HCT116 (cell line): ENCODE results near the gene TMCO4. TPM values are rescaled to one million over a fixed set of nuclear protein-coding genes. Genes with fewer than 3 reads are reported as not detected.

Experiments
- ATAC-seq: fragments of 200-7000 bp; cut with Tn5 transposase; 2 replicates; pipeline ENCODE4 v1.9.1; 2020; ENCODE audit warnings: mild to moderate bottlenecking, moderate library complexity
- BruUV-seq: library from RNA; stranded (reverse); fragments of 400-500 nt; replicated peaks from 2 replicates; lab custom pipeline; 2021; lab: Mats Ljungman, UMichigan
- CTCF ChIA-PET: fragments of 300-600 bp; sonication (Branson Sonifier 250); formaldehyde crosslinking; loops from one replicate; lab custom pipeline; 2021; ENCODE audit warnings: antibody characterized with exemption; lab: Charles Lee
- POLR2A ChIA-PET: fragments of 300-600, 350-600 bp; sonication (Branson Sonifier 250); formaldehyde crosslinking; loops from one replicate; lab custom pipeline; 2021; ENCODE audit warnings: antibody characterized with exemption; lab: Charles Lee
- RAD21 ChIA-PET, 2 experiments: fragments of 300-600 bp; sonication (Branson Sonifier 250); formaldehyde crosslinking; loops; one replicate each; lab custom pipeline; 2023; ENCODE audit warnings: low total read pairs in 2 of 2; ENCODE audit not compliant: uncharacterized antibody in 2 of 2, unreplicated experiment in 2 of 2, low non-redundant PET in 1 of 2; lab: Charles Lee
- DNase-seq: peaks from one replicate; pipeline ENCODE4 v3.0.0-alpha.2; 2010; ENCODE audit warnings: low read depth, low spot score
- H2AFZ ChIP-seq: fragments of 200-600 bp; shearing (Covaris generic), sonication (generic); 2 replicates; pipeline ENCODE4 v1.6.1; 2017; ENCODE audit warnings: low read depth, mixed run types, mixed read lengths, antibody characterized with exemption, low read length; ENCODE audit not compliant: poor library complexity, severe bottlenecking
- H3K27ac ChIP-seq: 2 replicates; pipeline ENCODE4 v1.5.1; 2012; ENCODE audit warnings: low read depth, low read length
- H3K27me3 ChIP-seq: fragments of 200-600 bp; sonication (generic); 2 replicates; pipeline ENCODE4 v1.6.1; 2016; ENCODE audit warnings: mixed run types, low read length, mixed read lengths; ENCODE audit not compliant: insufficient read depth
- H3K36me3 ChIP-seq, 2 experiments: fragments of 200-500 bp in 1 of 2; fragments of 200-600 bp in 1 of 2; sonication (Bioruptor generic) in 1 of 2; sonication (generic) in 1 of 2; 2 replicates each; pipeline versions ENCODE4 v1.5.1 to v1.6.1; 2014 to 2016; ENCODE audit warnings: low read length in 2 of 2, inconsistent platforms in 1 of 2, mixed read lengths in 1 of 2, mixed run types in 1 of 2; ENCODE audit not compliant: insufficient read depth in 2 of 2, control insufficient read depth in 1 of 2
- H3K4me1 ChIP-seq, 2 experiments: fragments of 200-600 bp in 1 of 2; sonication (generic) in 1 of 2; 2 replicates each; pipeline versions ENCODE4 v1.5.1 to v1.6.1; 2012 to 2017; ENCODE audit warnings: low read length in 2 of 2, inconsistent platforms in 1 of 2, mild to moderate bottlenecking in 1 of 2, mixed read lengths in 1 of 2, mixed run types in 1 of 2, moderate library complexity in 1 of 2; ENCODE audit not compliant: insufficient read depth in 2 of 2, control insufficient read depth in 1 of 2
- H3K4me2 ChIP-seq: fragments of 200-600 bp; sonication (generic); 2 replicates; pipeline ENCODE4 v1.6.1; 2017; ENCODE audit warnings: mixed run types, low read length, mixed read lengths
- H3K4me3 ChIP-seq, 2 experiments: fragments of 200-600 bp in 1 of 2; sonication (generic) in 1 of 2; replicated peaks in 1 of 2; 2 replicates each; pipeline ENCODE4 v1.5.1; 2011 to 2016; ENCODE audit warnings: low read length in 2 of 2, control low read depth in 1 of 2, low read depth in 1 of 2, mild to moderate bottlenecking in 1 of 2, mixed read lengths in 1 of 2, mixed run types in 1 of 2
- H3K79me2 ChIP-seq: fragments of 200-600 bp; sonication (generic); 2 replicates; pipeline ENCODE4 v1.6.1; 2017; ENCODE audit warnings: mild to moderate bottlenecking, mixed run types, low read length, moderate library complexity, mixed read lengths; ENCODE audit not compliant: insufficient read depth
- H3K9ac ChIP-seq: fragments of 200-600 bp; sonication (generic); 2 replicates; pipeline ENCODE4 v1.6.1; 2016; ENCODE audit warnings: low read length, mixed read lengths
- H3K9me2 ChIP-seq: fragments of 200-600 bp; sonication (generic), shearing (Covaris generic); 2 replicates; pipeline ENCODE4 v1.6.1; 2017; ENCODE audit warnings: mixed run types, mild to moderate bottlenecking, moderate library complexity; ENCODE audit not compliant: insufficient read depth
- H3K9me3 ChIP-seq, 2 experiments: fragments of 200-500 bp in 1 of 2; fragments of 200-600 bp in 1 of 2; sonication (Bioruptor generic) in 1 of 2; sonication (generic) in 1 of 2; 2 replicates each; pipeline ENCODE4 v1.6.1; 2014 to 2017; ENCODE audit warnings: low read length in 2 of 2, mixed read lengths in 2 of 2, inconsistent platforms in 1 of 2, low read depth in 1 of 2, mild to moderate bottlenecking in 1 of 2, mixed run types in 1 of 2, moderate library complexity in 1 of 2; ENCODE audit not compliant: control insufficient read depth in 1 of 2, insufficient read depth in 1 of 2
- H4K20me1 ChIP-seq: fragments of 200-600 bp; sonication (generic), shearing (Covaris generic); 2 replicates; pipeline ENCODE4 v1.6.1; 2017; ENCODE audit warnings: mixed run types, mild to moderate bottlenecking, moderate library complexity; ENCODE audit not compliant: insufficient read depth
- CBX3 ChIP-seq: IDR thresholded peaks from 2 replicates; pipeline ENCODE4 v1.6.1; 2012; ENCODE audit warnings: low read depth
- CEBPB ChIP-seq: IDR thresholded peaks from 2 replicates; pipeline ENCODE4 v1.6.1; 2012; ENCODE audit warnings: low read depth
- EGR1 ChIP-seq: IDR thresholded peaks from 2 replicates; pipeline ENCODE4 v1.6.1; 2012; ENCODE audit warnings: low read depth
- ELF1 ChIP-seq: IDR thresholded peaks from 2 replicates; pipeline ENCODE4 v1.6.1; 2012; ENCODE audit warnings: low read depth, borderline replicate concordance
- EZH2 ChIP-seq: fragments of 200-600 bp; sonication (generic); IDR thresholded peaks from 2 replicates; pipeline ENCODE4 v1.6.1; 2017; ENCODE audit warnings: antibody characterized with exemption, mixed run types
- FOSL1 ChIP-seq: IDR thresholded peaks from 2 replicates; pipeline ENCODE4 v1.6.1; 2012; ENCODE audit warnings: low read depth
- POLR2A ChIP-seq: IDR thresholded peaks from 2 replicates; pipeline ENCODE4 v1.7.0; 2011; ENCODE audit warnings: borderline replicate concordance; ENCODE audit not compliant: insufficient read depth, insufficient read length; ENCODE audit errors: extremely low read depth
- POLR2AphosphoS5 ChIP-seq: IDR thresholded peaks from 2 replicates; pipeline ENCODE4 v1.6.1; 2011; ENCODE audit warnings: mild to moderate bottlenecking, low read depth, low read length, moderate library complexity
- SIN3A ChIP-seq: IDR thresholded peaks from 2 replicates; pipeline ENCODE4 v1.6.1; 2012; ENCODE audit warnings: low read depth
- SP1 ChIP-seq: IDR thresholded peaks from 2 replicates; pipeline ENCODE4 v1.6.1; 2012; ENCODE audit warnings: low read depth
- TCF7L2 ChIP-seq: IDR thresholded peaks from 2 replicates; pipeline ENCODE4 v1.7.0; 2011; ENCODE audit warnings: borderline replicate concordance, inconsistent platforms; ENCODE audit not compliant: insufficient read depth, insufficient read length; ENCODE audit errors: extremely low read depth
- ZNF274 ChIP-seq: fragments of 200-500 bp; sonication (Bioruptor generic); IDR thresholded peaks from 2 replicates; pipeline ENCODE4 v1.6.1; 2014; ENCODE audit warnings: mild to moderate bottlenecking, low read depth, low read length, inconsistent platforms
- intact Hi-C: fragments of 100-400 bp; cut with micrococcal nuclease; formaldehyde crosslinking; loops from 2 replicates; pipeline ENCODE4 v1.10.0; 2022
- total RNA-seq: library from RNA; stranded (reverse); gene quantifications from one replicate; pipeline ENCODE4 v1.2.1, GENCODE V29; 2021; ENCODE audit not compliant: unreplicated experiment
- TF ChIP-seq, protein P1 (sequence below): IDR thresholded peaks from 2 replicates; pipeline ENCODE4 v1.6.1; 2012; ENCODE audit warnings: low read depth
- TF ChIP-seq, protein P2 (sequence below): IDR thresholded peaks from 2 replicates; pipeline ENCODE4 v1.6.1; 2012
- TF ChIP-seq, protein P3 (sequence below): IDR thresholded peaks from 2 replicates; pipeline ENCODE4 v1.6.1; 2011; ENCODE audit warnings: mild to moderate bottlenecking, low read length, moderate library complexity; ENCODE audit not compliant: insufficient replicate concordance; ENCODE audit errors: extremely low read depth
- TF ChIP-seq, protein P4 (sequence below), 3 experiments: fragments of 200-600 bp in 1 of 3; sonication (generic) in 1 of 3; IDR thresholded peaks in 2 of 3; conservative IDR thresholded peaks in 1 of 3; 2 replicates each; pipeline ENCODE4 v1.5.1; 2012 to 2017; ENCODE audit warnings: low read depth in 2 of 3, low read length in 2 of 3, antibody characterized with exemption in 1 of 3, borderline replicate concordance in 1 of 3, control low read depth in 1 of 3, mild to moderate bottlenecking in 1 of 3, mixed read lengths in 1 of 3, mixed run types in 1 of 3, moderate library complexity in 1 of 3; ENCODE audit not compliant: insufficient read depth in 1 of 3

The TMCO4 gene
- total RNA-seq, 1 experiment from 2014 or later: 12.7 TPM

DNA sequence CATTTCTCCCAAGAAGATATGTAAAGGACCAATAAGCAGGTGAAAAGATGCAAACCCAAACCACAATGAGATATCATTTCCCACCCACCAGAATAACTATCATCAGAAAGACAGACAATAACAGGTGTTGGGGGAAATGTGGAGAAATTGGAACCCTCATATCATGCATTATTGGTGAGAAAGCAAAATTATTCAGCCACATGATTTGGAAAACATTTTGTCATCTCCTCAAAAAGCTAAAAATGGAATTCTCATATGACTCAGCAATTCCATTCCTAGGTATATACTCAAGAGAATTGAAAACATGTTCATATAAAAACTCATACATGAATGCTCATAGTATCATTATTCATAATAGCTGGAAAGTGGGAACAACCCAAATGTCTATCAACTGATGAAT, 40.5 kb upstream of the TMCO4 start:
- no peak for DNase-seq
- H3K4me1 ChIP-seq: peaks cover 0 to 3% of the 10 kb centered on the region in 2 experiments; a peak in 1 of 4 replicates
- H3K4me3 ChIP-seq: no peak overlapping the region
- no peak overlapping the region for H3K9ac ChIP-seq
- H3K27ac ChIP-seq: no peak overlapping the region
- no peaks in the 10 kb centered on the region for H3K9me2 ChIP-seq
- intact Hi-C loops: no loop called here
- ATAC-seq: no peak
- no TSS peak for BruUV-seq
- H3K4me2 ChIP-seq: no peak overlapping the region
- no peaks in the 10 kb centered on the region for H4K20me1 ChIP-seq
- peak overlapping the region; percentile 30 for H2AFZ ChIP-seq
- H3K27me3 ChIP-seq: no peaks in the 10 kb centered on the region
- H3K79me2 ChIP-seq: no peaks in the 10 kb centered on the region
- RAD21 ChIA-PET: no interaction called here
- TF ChIP-seq CEBPB (no peak), EGR1 (no peak), ELF1 (no peak), POLR2A (no peak), EZH2 (no peak), SP1 (no peak), SIN3A (no peak), ZNF274 (no peak), FOSL1 (no peak), TCF7L2 (no peak), POLR2AphosphoS5 (no peak), CBX3 (no peak)
- TF ChIP-seq, protein P1, sequence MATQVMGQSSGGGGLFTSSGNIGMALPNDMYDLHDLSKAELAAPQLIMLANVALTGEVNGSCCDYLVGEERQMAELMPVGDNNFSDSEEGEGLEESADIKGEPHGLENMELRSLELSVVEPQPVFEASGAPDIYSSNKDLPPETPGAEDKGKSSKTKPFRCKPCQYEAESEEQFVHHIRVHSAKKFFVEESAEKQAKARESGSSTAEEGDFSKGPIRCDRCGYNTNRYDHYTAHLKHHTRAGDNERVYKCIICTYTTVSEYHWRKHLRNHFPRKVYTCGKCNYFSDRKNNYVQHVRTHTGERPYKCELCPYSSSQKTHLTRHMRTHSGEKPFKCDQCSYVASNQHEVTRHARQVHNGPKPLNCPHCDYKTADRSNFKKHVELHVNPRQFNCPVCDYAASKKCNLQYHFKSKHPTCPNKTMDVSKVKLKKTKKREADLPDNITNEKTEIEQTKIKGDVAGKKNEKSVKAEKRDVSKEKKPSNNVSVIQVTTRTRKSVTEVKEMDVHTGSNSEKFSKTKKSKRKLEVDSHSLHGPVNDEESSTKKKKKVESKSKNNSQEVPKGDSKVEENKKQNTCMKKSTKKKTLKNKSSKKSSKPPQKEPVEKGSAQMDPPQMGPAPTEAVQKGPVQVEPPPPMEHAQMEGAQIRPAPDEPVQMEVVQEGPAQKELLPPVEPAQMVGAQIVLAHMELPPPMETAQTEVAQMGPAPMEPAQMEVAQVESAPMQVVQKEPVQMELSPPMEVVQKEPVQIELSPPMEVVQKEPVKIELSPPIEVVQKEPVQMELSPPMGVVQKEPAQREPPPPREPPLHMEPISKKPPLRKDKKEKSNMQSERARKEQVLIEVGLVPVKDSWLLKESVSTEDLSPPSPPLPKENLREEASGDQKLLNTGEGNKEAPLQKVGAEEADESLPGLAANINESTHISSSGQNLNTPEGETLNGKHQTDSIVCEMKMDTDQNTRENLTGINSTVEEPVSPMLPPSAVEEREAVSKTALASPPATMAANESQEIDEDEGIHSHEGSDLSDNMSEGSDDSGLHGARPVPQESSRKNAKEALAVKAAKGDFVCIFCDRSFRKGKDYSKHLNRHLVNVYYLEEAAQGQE: no peak
- TF ChIP-seq, protein P2, sequence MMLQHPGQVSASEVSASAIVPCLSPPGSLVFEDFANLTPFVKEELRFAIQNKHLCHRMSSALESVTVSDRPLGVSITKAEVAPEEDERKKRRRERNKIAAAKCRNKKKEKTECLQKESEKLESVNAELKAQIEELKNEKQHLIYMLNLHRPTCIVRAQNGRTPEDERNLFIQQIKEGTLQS: no peak
- TF ChIP-seq, protein P3, sequence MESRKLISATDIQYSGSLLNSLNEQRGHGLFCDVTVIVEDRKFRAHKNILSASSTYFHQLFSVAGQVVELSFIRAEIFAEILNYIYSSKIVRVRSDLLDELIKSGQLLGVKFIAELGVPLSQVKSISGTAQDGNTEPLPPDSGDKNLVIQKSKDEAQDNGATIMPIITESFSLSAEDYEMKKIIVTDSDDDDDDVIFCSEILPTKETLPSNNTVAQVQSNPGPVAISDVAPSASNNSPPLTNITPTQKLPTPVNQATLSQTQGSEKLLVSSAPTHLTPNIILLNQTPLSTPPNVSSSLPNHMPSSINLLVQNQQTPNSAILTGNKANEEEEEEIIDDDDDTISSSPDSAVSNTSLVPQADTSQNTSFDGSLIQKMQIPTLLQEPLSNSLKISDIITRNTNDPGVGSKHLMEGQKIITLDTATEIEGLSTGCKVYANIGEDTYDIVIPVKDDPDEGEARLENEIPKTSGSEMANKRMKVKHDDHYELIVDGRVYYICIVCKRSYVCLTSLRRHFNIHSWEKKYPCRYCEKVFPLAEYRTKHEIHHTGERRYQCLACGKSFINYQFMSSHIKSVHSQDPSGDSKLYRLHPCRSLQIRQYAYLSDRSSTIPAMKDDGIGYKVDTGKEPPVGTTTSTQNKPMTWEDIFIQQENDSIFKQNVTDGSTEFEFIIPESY: no peak
- TF ChIP-seq, protein P4, sequence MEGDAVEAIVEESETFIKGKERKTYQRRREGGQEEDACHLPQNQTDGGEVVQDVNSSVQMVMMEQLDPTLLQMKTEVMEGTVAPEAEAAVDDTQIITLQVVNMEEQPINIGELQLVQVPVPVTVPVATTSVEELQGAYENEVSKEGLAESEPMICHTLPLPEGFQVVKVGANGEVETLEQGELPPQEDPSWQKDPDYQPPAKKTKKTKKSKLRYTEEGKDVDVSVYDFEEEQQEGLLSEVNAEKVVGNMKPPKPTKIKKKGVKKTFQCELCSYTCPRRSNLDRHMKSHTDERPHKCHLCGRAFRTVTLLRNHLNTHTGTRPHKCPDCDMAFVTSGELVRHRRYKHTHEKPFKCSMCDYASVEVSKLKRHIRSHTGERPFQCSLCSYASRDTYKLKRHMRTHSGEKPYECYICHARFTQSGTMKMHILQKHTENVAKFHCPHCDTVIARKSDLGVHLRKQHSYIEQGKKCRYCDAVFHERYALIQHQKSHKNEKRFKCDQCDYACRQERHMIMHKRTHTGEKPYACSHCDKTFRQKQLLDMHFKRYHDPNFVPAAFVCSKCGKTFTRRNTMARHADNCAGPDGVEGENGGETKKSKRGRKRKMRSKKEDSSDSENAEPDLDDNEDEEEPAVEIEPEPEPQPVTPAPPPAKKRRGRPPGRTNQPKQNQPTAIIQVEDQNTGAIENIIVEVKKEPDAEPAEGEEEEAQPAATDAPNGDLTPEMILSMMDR (IDR thresholded peaks at IDR 0.05 in 2 of 3, conservative IDR thresholded peaks at IDR 0.05 in 1 of 3; ENCODE audit: borderline replicate concordance in 1 of 3, insufficient read depth in 1 of 3, low read depth in 2 of 3, low read length in 2 of 3): no peak
- TF ChIP-seq, all 23 proteins: peak for 0
- no peaks in the 10 kb centered on the region for H3K36me3 ChIP-seq
- ChIA-PET POLR2A (no interaction called here), CTCF (interaction anchor here (1.2 to 1.6 kb wide), 2 partner anchors 18 to 29 kb away, joined by 3 read pairs; no protein-coding TSS in a partner anchor)
- H3K9me3 ChIP-seq: no peaks in the 10 kb centered on the region
